ENCODE data around the gene PPIG. TPM values are rescaled to one million over a fixed set of nuclear protein-coding genes. Genes with fewer than 3 reads are reported as not detected.
"Not testable (repeated sequence)": the region's sequence is repeated elsewhere in the genome, so short reads cannot be mapped to it uniquely, and the experiment has no call there.

The PPIG gene
- total and polyA plus RNA-seq, 2 donors (not counting 1 experiment from before 2014, with no cell fraction given): 21.5 to 78.6 TPM

DNA sequence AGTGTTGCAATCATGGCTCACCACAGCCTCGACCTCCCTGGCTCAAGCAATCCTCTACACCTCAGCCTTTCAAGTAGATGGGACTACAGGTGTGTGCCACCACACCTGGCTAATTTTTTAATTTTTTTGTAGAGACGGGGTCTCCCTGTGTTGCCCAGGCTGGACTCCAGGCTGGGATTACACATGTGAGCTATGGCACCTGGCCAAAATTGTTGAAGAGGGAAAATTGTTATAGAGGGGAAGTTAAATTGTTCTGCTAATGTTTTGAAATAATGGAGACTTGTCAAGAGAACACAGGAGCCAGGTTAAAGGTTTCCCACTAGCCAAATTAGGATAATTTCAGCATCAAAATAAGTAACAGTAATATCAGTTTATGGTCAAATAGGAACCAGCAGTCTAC is 25.1 kb downstream of the PPIG start:
- ChIA-PET CTCF (no interaction called here), POLR2A (no interaction called here)
- no peaks in the 10 kb centered on the region for H3K9me3 Mint-ChIP-seq (ENCODE audit: insufficient read depth)
- Histone ChIP-seq H3K27ac (ENCODE audit: low read length in 2 of 2) (no peak overlapping the region), H3K36me3 (replicated peaks in 1 of 2; ENCODE audit: control extremely low read depth in 1 of 2, control insufficient read depth in 1 of 2, extremely low read depth in 1 of 2, insufficient read depth in 2 of 2, low read length in 1 of 2) (peaks cover 22 to 67% of the 10 kb centered on the region in 2 experiments), H3K4me3 (ENCODE audit: control extremely low read depth in 1 of 5, extremely low read depth in 1 of 5, insufficient read depth in 1 of 5, low read depth in 2 of 5, low read length in 4 of 5) (no peak overlapping the region), H3K9ac (ENCODE audit: low read length) (no peak overlapping the region), H3K9me3 (ENCODE audit: control extremely low read depth in 1 of 3, control insufficient read depth in 2 of 3, insufficient read depth in 1 of 3, low read length in 2 of 3) (peaks cover 0 to 3% (median 1%) of the 10 kb centered on the region in 3 donors), H3K4me2 (replicated peaks; ENCODE audit: low read depth, low read length, poor library complexity, severe bottlenecking) (no peak overlapping the region), H4K20me1 (ENCODE audit: control insufficient read depth, insufficient read depth, low read length, poor library complexity, severe bottlenecking) (no peaks in the 10 kb centered on the region), H3K27me3 (replicated peaks in 1 of 4; ENCODE audit: control extremely low read depth in 1 of 4, control insufficient read depth in 3 of 4, insufficient read depth in 4 of 4, low read length in 3 of 4) (no peaks in the 10 kb centered on the region), H3K79me2 (ENCODE audit: control insufficient read depth, insufficient read depth, low read length) (peaks cover 15% of the 10 kb centered on the region), H3K4me1 (ENCODE audit: control insufficient read depth in 2 of 2, insufficient read depth in 2 of 2, low read length in 2 of 2) (no peaks in the 10 kb centered on the region), H2AFZ (ENCODE audit: insufficient read depth, low read depth, low read length, poor library complexity, severe bottlenecking) (no peak overlapping the region)
- H3K27me3 Mint-ChIP-seq: no peaks in the 10 kb centered on the region
- intact Hi-C loops (cut with micrococcal nuclease): no loop called here
- ATAC-seq (ENCODE audit: low read depth) (no peak), DNase-seq (no peak)
- no peak overlapping the region for H3K27ac Mint-ChIP-seq
- no peak for TF ChIP-seq EZH2 (IDR thresholded peaks at IDR 0.05; ENCODE audit: borderline replicate concordance, insufficient read depth, low read depth, low read length, poor library complexity, severe bottlenecking)
- no peaks in the 10 kb centered on the region for H3K4me1 Mint-ChIP-seq
- WGBS (ENCODE audit: insufficient coverage): 100% methylated on average over 1 of the region's 2 CpGs
- H3K4me3 Mint-ChIP-seq: no peak overlapping the region

DNA sequence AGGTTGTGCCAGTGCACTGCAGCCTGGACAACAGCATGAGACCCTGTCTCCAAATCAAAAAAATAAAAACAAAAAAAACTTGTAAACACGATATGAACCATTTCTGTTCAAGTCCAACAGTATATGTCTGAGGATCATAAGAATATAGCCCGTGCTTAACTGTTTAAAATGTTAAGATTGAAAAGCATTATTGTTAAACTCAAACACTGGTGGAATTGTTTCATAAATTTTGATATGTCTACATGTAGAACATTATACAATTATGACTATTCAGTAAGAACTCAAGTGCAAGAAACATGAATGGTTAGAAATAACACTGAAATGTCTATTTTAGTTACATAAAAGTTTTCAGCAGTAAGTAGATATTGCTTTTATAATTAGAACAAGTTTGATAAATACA is 29.7 kb downstream of the PPIG start:
- Histone ChIP-seq H3K27me3 (replicated peaks in 1 of 4; ENCODE audit: control extremely low read depth in 1 of 4, control insufficient read depth in 3 of 4, insufficient read depth in 4 of 4, low read length in 3 of 4) (no peaks in the 10 kb centered on the region), H3K4me3 (ENCODE audit: control extremely low read depth in 1 of 5, extremely low read depth in 1 of 5, insufficient read depth in 1 of 5, low read depth in 2 of 5, low read length in 4 of 5) (no peak overlapping the region), H3K27ac (ENCODE audit: low read length in 2 of 2) (no peak overlapping the region), H3K4me1 (ENCODE audit: control insufficient read depth in 2 of 2, insufficient read depth in 2 of 2, low read length in 2 of 2) (no peaks in the 10 kb centered on the region), H3K36me3 (replicated peaks in 1 of 2; ENCODE audit: control extremely low read depth in 1 of 2, control insufficient read depth in 1 of 2, extremely low read depth in 1 of 2, insufficient read depth in 2 of 2, low read length in 1 of 2) (peaks cover 29 to 66% of the 10 kb centered on the region in 2 experiments), H3K4me2 (replicated peaks; ENCODE audit: low read depth, low read length, poor library complexity, severe bottlenecking) (no peak overlapping the region), H3K9me3 (ENCODE audit: control extremely low read depth in 1 of 3, control insufficient read depth in 2 of 3, insufficient read depth in 1 of 3, low read length in 2 of 3) (peaks cover 0 to 3% (median 1%) of the 10 kb centered on the region in 3 donors), H3K9ac (ENCODE audit: low read length) (no peak overlapping the region), H4K20me1 (ENCODE audit: control insufficient read depth, insufficient read depth, low read length, poor library complexity, severe bottlenecking) (no peaks in the 10 kb centered on the region), H2AFZ (ENCODE audit: insufficient read depth, low read depth, low read length, poor library complexity, severe bottlenecking) (no peak overlapping the region), H3K79me2 (ENCODE audit: control insufficient read depth, insufficient read depth, low read length) (peaks cover 16% of the 10 kb centered on the region)
- Mint-ChIP-seq H3K27ac (no peak overlapping the region), H3K4me3 (no peak overlapping the region), H3K27me3 (no peaks in the 10 kb centered on the region), H3K9me3 (ENCODE audit: insufficient read depth) (peaks cover 3% of the 10 kb centered on the region), H3K4me1 (peaks cover 2% of the 10 kb centered on the region)
- DNase-seq: no peak
- ChIA-PET POLR2A (no interaction called here), CTCF (no interaction called here)
- no CpG with 5 or more reads among the region's 2 CpGs for WGBS (ENCODE audit: insufficient coverage)
- TF ChIP-seq, protein P1, sequence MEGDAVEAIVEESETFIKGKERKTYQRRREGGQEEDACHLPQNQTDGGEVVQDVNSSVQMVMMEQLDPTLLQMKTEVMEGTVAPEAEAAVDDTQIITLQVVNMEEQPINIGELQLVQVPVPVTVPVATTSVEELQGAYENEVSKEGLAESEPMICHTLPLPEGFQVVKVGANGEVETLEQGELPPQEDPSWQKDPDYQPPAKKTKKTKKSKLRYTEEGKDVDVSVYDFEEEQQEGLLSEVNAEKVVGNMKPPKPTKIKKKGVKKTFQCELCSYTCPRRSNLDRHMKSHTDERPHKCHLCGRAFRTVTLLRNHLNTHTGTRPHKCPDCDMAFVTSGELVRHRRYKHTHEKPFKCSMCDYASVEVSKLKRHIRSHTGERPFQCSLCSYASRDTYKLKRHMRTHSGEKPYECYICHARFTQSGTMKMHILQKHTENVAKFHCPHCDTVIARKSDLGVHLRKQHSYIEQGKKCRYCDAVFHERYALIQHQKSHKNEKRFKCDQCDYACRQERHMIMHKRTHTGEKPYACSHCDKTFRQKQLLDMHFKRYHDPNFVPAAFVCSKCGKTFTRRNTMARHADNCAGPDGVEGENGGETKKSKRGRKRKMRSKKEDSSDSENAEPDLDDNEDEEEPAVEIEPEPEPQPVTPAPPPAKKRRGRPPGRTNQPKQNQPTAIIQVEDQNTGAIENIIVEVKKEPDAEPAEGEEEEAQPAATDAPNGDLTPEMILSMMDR (IDR thresholded peaks at IDR 0.05): no peak
- TF ChIP-seq EZH2 (IDR thresholded peaks at IDR 0.05; ENCODE audit: borderline replicate concordance, insufficient read depth, low read depth, low read length, poor library complexity, severe bottlenecking): no peak
- intact Hi-C loops (cut with micrococcal nuclease): no loop called here
- no peak for ATAC-seq (ENCODE audit: low read depth)

DNA sequence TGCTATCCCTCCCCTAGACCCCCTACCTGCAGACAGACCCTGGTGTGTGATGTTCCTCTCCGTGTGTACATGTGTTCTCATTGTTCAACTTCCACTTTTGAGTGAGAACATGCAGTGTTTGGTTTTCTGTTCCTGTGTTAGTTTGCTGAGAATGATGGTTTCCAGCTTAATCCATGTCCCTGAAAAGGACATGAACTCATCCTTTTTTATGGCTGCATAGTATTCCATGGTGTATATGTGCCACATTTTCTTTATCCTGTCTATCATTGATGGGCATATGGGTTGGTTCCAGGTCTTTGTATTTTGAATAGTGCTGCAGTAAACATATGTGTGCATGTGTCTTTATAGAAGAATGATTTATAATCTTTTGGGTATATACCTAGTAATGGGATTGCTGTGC is 31.8 kb downstream of the PPIG start:
- DNase-seq; H2AFZ ChIP-seq (ENCODE audit: insufficient read depth, low read depth, low read length, poor library complexity, severe bottlenecking); CTCF ChIA-PET; H3K4me1 Mint-ChIP-seq; H3K4me3 Mint-ChIP-seq; H3K27me3 Mint-ChIP-seq; H3K27ac Mint-ChIP-seq; H3K27me3 ChIP-seq (replicated peaks in 1 of 4; ENCODE audit: control extremely low read depth in 1 of 4, control insufficient read depth in 3 of 4, insufficient read depth in 4 of 4, low read length in 3 of 4); H3K4me1 ChIP-seq (ENCODE audit: control insufficient read depth in 2 of 2, insufficient read depth in 2 of 2, low read length in 2 of 2); ATAC-seq (ENCODE audit: low read depth); H3K4me2 ChIP-seq (replicated peaks; ENCODE audit: low read depth, low read length, poor library complexity, severe bottlenecking); H3K9me3 Mint-ChIP-seq (ENCODE audit: insufficient read depth); H3K4me3 ChIP-seq (ENCODE audit: control extremely low read depth in 1 of 5, extremely low read depth in 1 of 5, insufficient read depth in 1 of 5, low read depth in 2 of 5, low read length in 4 of 5); H4K20me1 ChIP-seq (ENCODE audit: control insufficient read depth, insufficient read depth, low read length, poor library complexity, severe bottlenecking); POLR2A ChIA-PET; H3K9ac ChIP-seq (ENCODE audit: low read length); H3K27ac ChIP-seq (ENCODE audit: low read length in 2 of 2); intact Hi-C loops (cut with micrococcal nuclease); H3K9me3 ChIP-seq (ENCODE audit: control extremely low read depth in 1 of 3, control insufficient read depth in 2 of 3, insufficient read depth in 1 of 3, low read length in 2 of 3): not testable (repeated sequence)
- Histone ChIP-seq H3K79me2 (ENCODE audit: control insufficient read depth, insufficient read depth, low read length) (peaks cover 20% of the 10 kb centered on the region), H3K36me3 (replicated peaks in 1 of 2; ENCODE audit: control extremely low read depth in 1 of 2, control insufficient read depth in 1 of 2, extremely low read depth in 1 of 2, insufficient read depth in 2 of 2, low read length in 1 of 2) (peaks cover 22 to 64% of the 10 kb centered on the region in 2 experiments)
- no CpG with 5 or more reads among the region's 1 CpG for WGBS (ENCODE audit: insufficient coverage)

All from B cell (primary cell).